A549 (cell line): ENCODE results near the gene HMGXB3.

Experiments used
- CTCF ChIP-seq: fragments of >200 bp; sonication (Bioruptor Twin); formaldehyde crosslinking; IDR thresholded peaks from 3 replicates; pipeline ENCODE4 v1.5.1; 2016
- EP300 ChIP-seq, 2 experiments: fragments of >200 bp; sonication (Bioruptor Twin); formaldehyde crosslinking; IDR thresholded peaks; 2 replicates in 1 of 2; 3 replicates in 1 of 2; pipeline ENCODE4 v1.6.1; 2016 to 2017
- ESRRA ChIP-seq: fragments of 150-350 bp; IDR thresholded peaks from 2 replicates; pipeline ENCODE4 v1.6.1; 2014; ENCODE audit warnings: mild to moderate bottlenecking, low read length, borderline replicate concordance
- JUNB ChIP-seq: fragments of >200 bp; sonication (Bioruptor Twin); formaldehyde crosslinking; IDR thresholded peaks from 2 replicates; pipeline ENCODE4 v1.6.1; 2016
- MYC ChIP-seq: IDR thresholded peaks from 2 replicates; pipeline ENCODE4 v1.6.1; 2012; ENCODE audit warnings: mild to moderate bottlenecking, inconsistent platforms, low read length, improper control_type of control experiment, borderline replicate concordance
- NPAS2 ChIP-seq: fragments of 250-450 bp; sonication (Bioruptor Pico); IDR thresholded peaks from 2 replicates; pipeline ENCODE4 v1.8.0; 2022; ENCODE audit warnings: mild to moderate bottlenecking, moderate library complexity, borderline replicate concordance
- POLR2A ChIP-seq: IDR thresholded peaks from 2 replicates; pipeline ENCODE4 v1.6.1; 2012; ENCODE audit warnings: mild to moderate bottlenecking, low read length
- REST ChIP-seq: fragments of 200-600 bp; sonication (generic); IDR thresholded peaks from 2 replicates; pipeline ENCODE4 v1.6.1; 2016; ENCODE audit warnings: antibody characterized with exemption, mild to moderate bottlenecking, moderate library complexity
- TFCP2L1 ChIP-seq: fragments of 250-450 bp; sonication (Bioruptor Pico); IDR thresholded peaks from 2 replicates; pipeline ENCODE4 v1.5.0; 2021; ENCODE audit warnings: mild to moderate bottlenecking
- USF2 ChIP-seq: fragments of 450-650 bp; IDR thresholded peaks from 2 replicates; pipeline ENCODE4 v1.6.1; 2014; ENCODE audit warnings: antibody characterized with exemption

- TF ChIP-seq CTCF (no peak), USF2 (no peak), POLR2A (no peak), NPAS2 (CRISPR knock-in tag) (no peak), TFCP2L1 (CRISPR knock-in tag) (no peak), JUNB (no peak), REST (no peak), MYC (no peak), EP300 (IDR thresholded peaks at IDR 0.05) (no peak), ESRRA (no peak)
Measured at GRCh38 chr5:149975409-149975808, 25.1 kb upstream of the HMGXB3 start.
